ENCODE results near the gene RAB36. TPM values are rescaled to one million over a fixed set of nuclear protein-coding genes. Genes with fewer than 3 reads are reported as not detected.

RAB36 gene
- total and polyA plus RNA-seq, 2 donors (not counting 1 experiment from before 2014, with no cell fraction given), result 1.1 to 3.3 TPM

DNA sequence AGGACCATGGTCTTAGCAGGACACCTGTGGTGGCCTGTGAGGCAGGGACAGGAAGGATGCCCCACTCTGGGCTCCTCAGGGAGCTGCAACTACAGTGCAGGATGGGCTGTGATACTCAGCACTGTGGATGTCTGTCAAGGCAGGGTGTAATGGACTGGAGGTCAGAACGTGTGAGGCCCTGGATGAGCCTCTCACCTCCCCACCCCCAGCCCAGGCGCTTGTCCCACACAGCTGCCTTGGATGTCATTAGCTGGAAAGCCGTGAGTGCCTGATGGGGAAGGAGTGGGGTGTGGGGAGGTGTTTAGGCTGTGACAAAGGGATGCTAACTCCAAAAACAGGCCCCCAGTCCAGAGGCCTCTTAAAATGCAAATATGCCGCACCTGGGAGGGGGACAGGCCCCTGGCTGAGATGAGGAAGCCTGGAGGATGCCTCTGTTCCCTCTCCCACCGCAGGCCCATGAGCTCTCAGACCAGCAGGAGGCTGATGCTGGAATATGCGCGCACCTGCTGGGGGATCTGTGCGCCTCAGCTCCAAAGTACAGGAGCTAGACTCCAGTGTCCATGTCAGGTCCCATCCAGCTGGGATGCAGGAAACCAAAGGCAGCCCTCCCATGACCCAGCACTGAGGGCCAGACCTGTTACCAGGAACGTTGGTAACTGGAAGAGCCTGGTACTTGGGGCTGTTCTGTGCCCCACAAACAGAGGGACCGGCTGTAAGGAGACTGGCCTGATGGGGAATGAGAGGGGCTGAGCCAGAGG lies 28.6 kb upstream of the RAB36 start:
- Histone ChIP-seq H3K79me2 (ENCODE audit: control insufficient read depth, insufficient read depth, low read length) (no peaks in the 10 kb centered on the region), H3K27ac (ENCODE audit: low read length in 2 of 2) (no peak overlapping the region), H3K4me3 (ENCODE audit: control extremely low read depth in 1 of 5, extremely low read depth in 1 of 5, insufficient read depth in 1 of 5, low read depth in 2 of 5, low read length in 4 of 5) (no peak overlapping the region), H3K4me1 (ENCODE audit: control insufficient read depth in 2 of 2, insufficient read depth in 2 of 2, low read length in 2 of 2) (peaks cover 5 to 12% of the 10 kb centered on the region in 2 donors), H3K27me3 (replicated peaks in 1 of 4; ENCODE audit: control extremely low read depth in 1 of 4, control insufficient read depth in 3 of 4, insufficient read depth in 4 of 4, low read length in 3 of 4) (no peaks in the 10 kb centered on the region), H3K9ac (ENCODE audit: low read length) (no peak overlapping the region), H3K4me2 (replicated peaks; ENCODE audit: low read depth, low read length, poor library complexity, severe bottlenecking) (no peak overlapping the region), H2AFZ (ENCODE audit: insufficient read depth, low read depth, low read length, poor library complexity, severe bottlenecking) (no peak overlapping the region), H3K9me3 (ENCODE audit: control extremely low read depth in 1 of 3, control insufficient read depth in 2 of 3, insufficient read depth in 1 of 3, low read length in 2 of 3) (no peaks in the 10 kb centered on the region), H3K36me3 (replicated peaks in 1 of 2; ENCODE audit: control extremely low read depth in 1 of 2, control insufficient read depth in 1 of 2, extremely low read depth in 1 of 2, insufficient read depth in 2 of 2, low read length in 1 of 2) (no peaks in the 10 kb centered on the region), H4K20me1 (ENCODE audit: control insufficient read depth, insufficient read depth, low read length, poor library complexity, severe bottlenecking) (no peaks in the 10 kb centered on the region)
- no peak for DNase-seq
- no peak for ATAC-seq (ENCODE audit: low read depth)
- WGBS (ENCODE audit: insufficient coverage), result 89% methylated on average over 6 of the region's 10 CpGs
- TF ChIP-seq EZH2 (IDR thresholded peaks at IDR 0.05; ENCODE audit: borderline replicate concordance, insufficient read depth, low read depth, low read length, poor library complexity, severe bottlenecking) (no peak), CTCF (IDR thresholded peaks at IDR 0.05) (no peak)
- Mint-ChIP-seq H3K27ac (no peak overlapping the region), H3K9me3 (ENCODE audit: insufficient read depth) (no peaks in the 10 kb centered on the region), H3K4me3 (no peak overlapping the region), H3K27me3 (no peaks in the 10 kb centered on the region), H3K4me1 (peaks cover 17% of the 10 kb centered on the region)
- POLR2A ChIA-PET, result no interaction called here
- intact Hi-C loops (cut with micrococcal nuclease), result no loop called here
- CTCF ChIA-PET, result no interaction called here

- no peak for TF ChIP-seq CTCF (IDR thresholded peaks at IDR 0.05)
- no peak for TF ChIP-seq EZH2 (IDR thresholded peaks at IDR 0.05; ENCODE audit: borderline replicate concordance, insufficient read depth, low read depth, low read length, poor library complexity, severe bottlenecking)
- H4K20me1 ChIP-seq (ENCODE audit: control insufficient read depth, insufficient read depth, low read length, poor library complexity, severe bottlenecking), result no peaks in the 10 kb centered on the region
- Mint-ChIP-seq H3K27ac (no peak overlapping the region), H3K9me3 (ENCODE audit: insufficient read depth) (no peaks in the 10 kb centered on the region), H3K4me3 (no peak overlapping the region), H3K4me1 (peaks cover 17% of the 10 kb centered on the region), H3K27me3 (no peaks in the 10 kb centered on the region)
- ATAC-seq (ENCODE audit: low read depth) (no peak), DNase-seq (no peak)
- intact Hi-C loops (cut with micrococcal nuclease), result no loop called here
- peaks cover 5 to 12% of the 10 kb centered on the region in 2 donors for H3K4me1 ChIP-seq (ENCODE audit: control insufficient read depth in 2 of 2, insufficient read depth in 2 of 2, low read length in 2 of 2)
- no peak overlapping the region for H2AFZ ChIP-seq (ENCODE audit: insufficient read depth, low read depth, low read length, poor library complexity, severe bottlenecking)
- CTCF ChIA-PET, result interaction anchor here (1.1 kb wide), 1 partner anchor 157 kb away, joined by 3 read pairs; no protein-coding TSS in a partner anchor
- no peaks in the 10 kb centered on the region for H3K9me3 ChIP-seq (ENCODE audit: control extremely low read depth in 1 of 3, control insufficient read depth in 2 of 3, insufficient read depth in 1 of 3, low read length in 2 of 3)
- H3K27ac ChIP-seq (ENCODE audit: low read length in 2 of 2), result no peak overlapping the region
- H3K27me3 ChIP-seq (replicated peaks in 1 of 4; ENCODE audit: control extremely low read depth in 1 of 4, control insufficient read depth in 3 of 4, insufficient read depth in 4 of 4, low read length in 3 of 4), result no peaks in the 10 kb centered on the region
- no peaks in the 10 kb centered on the region for H3K36me3 ChIP-seq (replicated peaks in 1 of 2; ENCODE audit: control extremely low read depth in 1 of 2, control insufficient read depth in 1 of 2, extremely low read depth in 1 of 2, insufficient read depth in 2 of 2, low read length in 1 of 2)
- WGBS (ENCODE audit: insufficient coverage), result 97% methylated on average over 10 of the region's 10 CpGs
- no peaks in the 10 kb centered on the region for H3K79me2 ChIP-seq (ENCODE audit: control insufficient read depth, insufficient read depth, low read length)
- no peak overlapping the region for H3K4me2 ChIP-seq (replicated peaks; ENCODE audit: low read depth, low read length, poor library complexity, severe bottlenecking)
- POLR2A ChIA-PET, result no interaction called here
- H3K4me3 ChIP-seq (ENCODE audit: control extremely low read depth in 1 of 5, extremely low read depth in 1 of 5, insufficient read depth in 1 of 5, low read depth in 2 of 5, low read length in 4 of 5), result no peak overlapping the region
- no peak overlapping the region for H3K9ac ChIP-seq (ENCODE audit: low read length)
Observed at GRCh38 chr22:23117275-23117674, 28.0 kb upstream of the RAB36 start.

Measured in B cell (primary cell).